ENCODE measurements around the gene LTC4S. TPM values are rescaled to one million over a fixed set of nuclear protein-coding genes. Genes with fewer than 3 reads are reported as not detected.

Gene LTC4S
- total and polyA plus RNA-seq, 2 experiments from 2014 or later, result 5.8 to 10.1 TPM

MicroRNA genes within 50 kb of the gene (microRNA counts, 767-probe panel; counts per million panel counts)
- not detected for microRNA hsa-miR-1229

Small RNA genes within 50 kb of the gene (microRNA-seq; reads per million reads assigned to microRNA genes)
- gene MIR1229, result 1.6 reads per million

Small RNA genes within 50 kb of the gene (small RNA-seq; reads per million reads assigned to genes)
- not detected for gene MIR1229 (ENCODE audit: low replicate concordance)

Other genes starting within 250 kb of the LTC4S start
- gene RUFY1, start 243.4 kb upstream of the LTC4S start, total RNA-seq (2014; rRNA removed; shearing (Covaris generic)), result 25.0 and 31.6 TPM in 2 replicates
- gene RUFY1, start 243.4 kb upstream of the LTC4S start, polyA plus RNA-seq (2016; fragmentation: Nextera tagmentation; extraction: Ambion mirVana), result 22.7 and 25.3 TPM in 2 replicates
- 572 and 715 TPM in 2 replicates for gene HNRNPH1, start 170.3 kb upstream of the LTC4S start, total RNA-seq (2014; rRNA removed; shearing (Covaris generic))
- 330 and 410 TPM in 2 replicates for gene HNRNPH1, start 170.3 kb upstream of the LTC4S start, polyA plus RNA-seq (2016; fragmentation: Nextera tagmentation; extraction: Ambion mirVana)
- gene CBY3, start 113.0 kb upstream of the LTC4S start, total RNA-seq (2014; rRNA removed; shearing (Covaris generic)), result 0.52 and 2.3 TPM in 2 replicates
- 0.37 and 0.38 TPM in 2 replicates for gene CBY3, start 113.0 kb upstream of the LTC4S start, polyA plus RNA-seq (2016; fragmentation: Nextera tagmentation; extraction: Ambion mirVana)
- gene CANX, start 95.0 kb upstream of the LTC4S start, total RNA-seq (2014; rRNA removed; shearing (Covaris generic)), result 440 and 530 TPM in 2 replicates
- gene CANX, start 95.0 kb upstream of the LTC4S start, polyA plus RNA-seq (2016; fragmentation: Nextera tagmentation; extraction: Ambion mirVana), result 163 and 177 TPM in 2 replicates
- 43.8 and 43.9 TPM in 2 replicates for gene MAML1, start 61.2 kb upstream of the LTC4S start, total RNA-seq (2014; rRNA removed; shearing (Covaris generic))
- gene MAML1, start 61.2 kb upstream of the LTC4S start, polyA plus RNA-seq (2016; fragmentation: Nextera tagmentation; extraction: Ambion mirVana), result 9.6 and 9.8 TPM in 2 replicates
- 101 and 102 TPM in 2 replicates for gene MGAT4B, start 12.9 kb downstream of the LTC4S start, total RNA-seq (2014; rRNA removed; shearing (Covaris generic))
- gene MGAT4B, start 12.9 kb downstream of the LTC4S start, polyA plus RNA-seq (2016; fragmentation: Nextera tagmentation; extraction: Ambion mirVana), result 32.3 and 37.7 TPM in 2 replicates
- gene SQSTM1, start 26.9 kb downstream of the LTC4S start, total RNA-seq (2014; rRNA removed; shearing (Covaris generic)), result 83.6 and 92.6 TPM in 2 replicates
- gene SQSTM1, start 26.9 kb downstream of the LTC4S start, polyA plus RNA-seq (2016; fragmentation: Nextera tagmentation; extraction: Ambion mirVana), result 52.5 and 58.0 TPM in 2 replicates
- 29.4 and 34.4 TPM in 2 replicates for gene MRNIP, start 64.8 kb downstream of the LTC4S start, total RNA-seq (2014; rRNA removed; shearing (Covaris generic))
- 18.0 and 18.2 TPM in 2 replicates for gene MRNIP, start 64.8 kb downstream of the LTC4S start, polyA plus RNA-seq (2016; fragmentation: Nextera tagmentation; extraction: Ambion mirVana)
- 34.5 and 38.0 TPM in 2 replicates for gene TBC1D9B, start 113.9 kb downstream of the LTC4S start, total RNA-seq (2014; rRNA removed; shearing (Covaris generic))
- gene TBC1D9B, start 113.9 kb downstream of the LTC4S start, polyA plus RNA-seq (2016; fragmentation: Nextera tagmentation; extraction: Ambion mirVana), result 17.1 and 19.0 TPM in 2 replicates